OCI-LY7 (cell line): ENCODE measurements around the gene LOX. TPM values are rescaled to one million over a fixed set of nuclear protein-coding genes. Genes with fewer than 3 reads are reported as not detected.

Source experiments
- BruUV-seq: library from RNA; stranded (reverse); fragments of 400-500 nt; replicated peaks from 2 replicates; lab custom pipeline; 2021; lab: Mats Ljungman, UMichigan
- CTCF ChIA-PET: fragments of 300-600 bp; sonication (Branson Sonifier 250); formaldehyde crosslinking; loops from one replicate; lab custom pipeline; 2022; ENCODE audit warnings: antibody characterized with exemption; ENCODE audit not compliant: unreplicated experiment; lab: Charles Lee
- POLR2A ChIA-PET: fragments of 300-600 bp; sonication (Branson Sonifier 250); formaldehyde crosslinking; loops from one replicate; lab custom pipeline; 2022; ENCODE audit warnings: antibody characterized with exemption; lab: Charles Lee
- DNase-seq: peaks from one replicate; pipeline ENCODE4 v3.0.0-alpha.2; 2015; ENCODE audit warnings: low spot score
- H2AFZ ChIP-seq: fragments of 200-600 bp; sonication (generic), shearing (Covaris generic); 2 replicates; pipeline ENCODE4 v1.6.1; 2014; ENCODE audit warnings: mild to moderate bottlenecking, antibody characterized with exemption, low read length, moderate library complexity
- H3K27ac ChIP-seq: fragments of 200-600 bp; sonication (generic); 2 replicates; pipeline ENCODE4 v1.5.1; 2014; ENCODE audit warnings: mixed run types, low read depth, mild to moderate bottlenecking, moderate library complexity, low read length, inconsistent platforms; ENCODE audit not compliant: poor library complexity, severe bottlenecking
- H3K36me3 ChIP-seq: fragments of 200-600 bp; sonication (generic); 2 replicates; pipeline ENCODE4 v1.6.1; 2014; ENCODE audit warnings: mild to moderate bottlenecking, antibody characterized with exemption, low read length, moderate library complexity, mixed read lengths; ENCODE audit not compliant: insufficient read depth
- H3K4me1 ChIP-seq: fragments of 200-600 bp; sonication (generic); 2 replicates; pipeline ENCODE4 v1.5.1; 2014; ENCODE audit warnings: mild to moderate bottlenecking, low read length; ENCODE audit not compliant: insufficient read depth, poor library complexity, severe bottlenecking
- H3K4me2 ChIP-seq: fragments of 200-600 bp; sonication (generic); 2 replicates; pipeline ENCODE4 v1.6.1; 2014; ENCODE audit warnings: mild to moderate bottlenecking, low read length
- H3K4me3 ChIP-seq: fragments of 200-600 bp; sonication (generic); 2 replicates; pipeline ENCODE4 v1.5.1; 2014; ENCODE audit warnings: mild to moderate bottlenecking, low read depth, low read length; ENCODE audit not compliant: poor library complexity, severe bottlenecking
- H3K79me2 ChIP-seq: fragments of 200-600 bp; sonication (generic); 2 replicates; pipeline ENCODE4 v1.6.1; 2016; ENCODE audit warnings: low read depth, mild to moderate bottlenecking, low read length, moderate library complexity, mixed read lengths; ENCODE audit not compliant: insufficient read depth
- H3K9me2 ChIP-seq: fragments of 200-600 bp; sonication (generic); 2 replicates; pipeline ENCODE4 v1.6.1; 2016; ENCODE audit warnings: mild to moderate bottlenecking, low read length, mixed read lengths; ENCODE audit not compliant: insufficient read depth
- H3K9me3 ChIP-seq: fragments of 200-600 bp; sonication (generic); 2 replicates; pipeline ENCODE4 v1.6.1; 2014; ENCODE audit warnings: mild to moderate bottlenecking, mixed run types, low read length, mixed read lengths
- H4K20me1 ChIP-seq: fragments of 200-600 bp; sonication (generic); 2 replicates; pipeline ENCODE4 v1.6.1; 2014; ENCODE audit warnings: mild to moderate bottlenecking, antibody characterized with exemption, low read length, moderate library complexity, mixed read lengths; ENCODE audit not compliant: insufficient read depth
- CTCF ChIP-seq: fragments of 200-600 bp; sonication (generic); conservative IDR thresholded peaks from 2 replicates; pipeline ENCODE4 v1.5.1; 2014; ENCODE audit warnings: mild to moderate bottlenecking, antibody characterized with exemption, low read length, moderate library complexity, mixed read lengths
- EZH2phosphoT487 ChIP-seq: fragments of 200-600 bp; sonication (generic); IDR thresholded peaks from 2 replicates; pipeline ENCODE4 v1.6.1; 2018; ENCODE audit warnings: low read depth, borderline replicate concordance, mild to moderate bottlenecking, mixed run types, antibody characterized with exemption, low read length, moderate library complexity, mixed read lengths
- intact Hi-C: fragments of 100-400 bp; cut with micrococcal nuclease; formaldehyde crosslinking; loops from one replicate; pipeline ENCODE4 v1.10.0; 2022; ENCODE audit not compliant: unreplicated experiment
- total RNA-seq, 2 experiments: library from RNA; depleted of rRNA in 1 of 2; stranded (reverse); fragments of >200 nt in 1 of 2; shearing (Covaris generic) in 1 of 2; gene quantifications; 2 replicates each; pipeline ENCODE4 v1.2.3, GENCODE V29; 2014 to 2022

LOX gene
- total RNA-seq, 2 experiments from 2014 or later = not detected

- no TSS peak for BruUV-seq
- Histone ChIP-seq H3K4me2 (no peak overlapping the region), H3K27ac (no peak overlapping the region), H3K4me3 (no peak overlapping the region), H2AFZ (no peak overlapping the region), H3K4me1 (no peaks in the 10 kb centered on the region), H3K79me2 (no peaks in the 10 kb centered on the region), H3K9me3 (no peaks in the 10 kb centered on the region), H3K36me3 (no peaks in the 10 kb centered on the region), H3K9me2 (no peaks in the 10 kb centered on the region), H4K20me1 (no peaks in the 10 kb centered on the region)
- TF ChIP-seq CTCF (no peak), EZH2phosphoT487 (no peak)
- intact Hi-C loops = no loop called here
- CTCF ChIA-PET = interaction anchor here (0.6 kb wide), 1 partner anchor 332 kb away, joined by 4 read pairs; no protein-coding TSS in a partner anchor
- DNase-seq = no peak
- POLR2A ChIA-PET = interaction anchor here (0.6 to 2.2 kb wide), 3 partner anchors 9 to 265 kb away, joined by 3 to 5 read pairs (median 3); no protein-coding TSS in a partner anchor
Measured at GRCh38 chr5:122053181-122054109, 24.6 kb downstream of the LOX start.

- Histone ChIP-seq H4K20me1 (no peaks in the 10 kb centered on the region), H2AFZ (no peak overlapping the region), H3K27ac (no peak overlapping the region), H3K9me2 (no peaks in the 10 kb centered on the region), H3K4me1 (no peaks in the 10 kb centered on the region), H3K9me3 (no peaks in the 10 kb centered on the region), H3K4me3 (no peak overlapping the region), H3K79me2 (no peaks in the 10 kb centered on the region), H3K36me3 (no peaks in the 10 kb centered on the region), H3K4me2 (no peak overlapping the region)
- no peak for TF ChIP-seq EZH2phosphoT487
- no peak for TF ChIP-seq CTCF
- CTCF ChIA-PET = no interaction called here
- DNase-seq = no peak
- intact Hi-C loops = no loop called here
- POLR2A ChIA-PET = interaction anchor here (0.7 kb wide), 1 partner anchor 244 kb away, joined by 3 read pairs; no protein-coding TSS in a partner anchor
- no TSS peak for BruUV-seq
Measured at GRCh38 chr5:122051569-122051968, 26.5 kb downstream of the LOX start.

GRCh38 chr5:122050959-122051358 is 27.1 kb downstream of the LOX start:
- CTCF ChIA-PET = no interaction called here
- no peaks in the 10 kb centered on the region for H3K79me2 ChIP-seq

More at GRCh38 chr5:122050959-122051358, 27.1 kb downstream of the LOX start:
- Histone ChIP-seq H2AFZ (no peak overlapping the region), H3K9me2 (no peaks in the 10 kb centered on the region), H3K36me3 (no peaks in the 10 kb centered on the region), H3K9me3 (no peaks in the 10 kb centered on the region), H3K4me3 (no peak overlapping the region), H3K4me2 (no peak overlapping the region), H3K27ac (no peak overlapping the region), H4K20me1 (no peaks in the 10 kb centered on the region), H3K4me1 (no peaks in the 10 kb centered on the region)
- TF ChIP-seq CTCF (no peak), EZH2phosphoT487 (no peak)
- intact Hi-C loops = no loop called here
- BruUV-seq = no TSS peak
- DNase-seq = no peak
- POLR2A ChIA-PET = no interaction called here
